Peyer's patch (tissue), 4 donors: ENCODE data around the gene CORO7.

Source experiments
- CTCF ChIP-seq, 6 experiments: fragments of 450-650 bp in 4 of 6; fragments of 200-600 bp in 2 of 6; sonication (generic) in 1 of 6; IDR thresholded peaks; one replicate each; pipeline ENCODE4 v1.5.1; 2017 to 2019; ENCODE audit warnings: antibody characterized with exemption in 6 of 6, mild to moderate bottlenecking in 3 of 6, moderate library complexity in 1 of 6
- POLR2A ChIP-seq, 2 donors: fragments of 450-650 bp; IDR thresholded peaks; one replicate each; pipeline ENCODE4 v1.5.1; 2017; ENCODE audit warnings: antibody characterized with exemption in 2 of 2, mild to moderate bottlenecking in 2 of 2, moderate library complexity in 2 of 2

- no peak for TF ChIP-seq CTCF (IDR thresholded peaks at IDR 0.05)
- TF ChIP-seq POLR2A (IDR thresholded peaks at IDR 0.05): no peak
Observed at GRCh38 chr16:4384509-4384942, 31.9 kb downstream of the CORO7 start.
